Kasumi-1 (cell line): ENCODE results near the gene CCNL2.
"Not testable (repeated sequence)": the region's sequence is repeated elsewhere in the genome, so short reads cannot be mapped to it uniquely, and the experiment has no call there.

Experiments
- DNase-seq, 2 experiments: peaks; one replicate each; lab custom pipeline; 2025; lab: John Stamatoyannopoulos, UW

The CCNL2 gene

GRCh38 chr1:1373051-1373814 is 25.9 kb downstream of the CCNL2 start:
- DNase-seq, result no peak

GRCh38 chr1:1371746-1372711 is 27.1 kb downstream of the CCNL2 start:
- peak; percentile 28 to 40 for DNase-seq

- no peak for DNase-seq
Measured at GRCh38 chr1:1371364-1371745, 27.8 kb downstream of the CCNL2 start.

GRCh38 chr1:1370771-1371300 is 28.3 kb downstream of the CCNL2 start:
- DNase-seq, result no peak

GRCh38 chr1:1370094-1370493 is 29.0 kb downstream of the CCNL2 start:
- DNase-seq, result not testable (repeated sequence)

- DNase-seq, result no peak
Measured at GRCh38 chr1:1367315-1367714, 31.8 kb downstream of the CCNL2 start.

- DNase-seq, result no peak
Measured at GRCh38 chr1:1366699-1367066, 32.5 kb downstream of the CCNL2 start.

- DNase-seq, result no peak
Measured at GRCh38 chr1:1365875-1366698, 33.0 kb downstream of the CCNL2 start.

GRCh38 chr1:1364266-1364665 is 34.9 kb downstream of the CCNL2 start:
- no peak for DNase-seq

GRCh38 chr1:1361982-1362423 is 37.1 kb downstream of the CCNL2 start:
- DNase-seq, result no peak

GRCh38 chr1:1361233-1361981 is 37.7 kb downstream of the CCNL2 start:
- no peak for DNase-seq

- no peak for DNase-seq
Measured at GRCh38 chr1:1360506-1361169, 38.5 kb downstream of the CCNL2 start.

- no peak for DNase-seq
Measured at GRCh38 chr1:1359664-1360468, 39.3 kb downstream of the CCNL2 start.

GRCh38 chr1:1359308-1359663 is 39.8 kb downstream of the CCNL2 start:
- no peak for DNase-seq

GRCh38 chr1:1358433-1359271 is 40.5 kb downstream of the CCNL2 start, which contains the start of gene MXRA8:
TSS of gene MXRA8 (minus strand) at chr1:1358555. CDS start at chr1:1358504, 51 bp downstream.
- DNase-seq, result no peak

- no peak for DNase-seq
Measured at GRCh38 chr1:1357871-1358432, 41.2 kb downstream of the CCNL2 start.

- DNase-seq, result no peak
Measured at GRCh38 chr1:1356796-1357401, 42.2 kb downstream of the CCNL2 start.
